ENCODE results near the gene FABP6.

Gene FABP6

DNA sequence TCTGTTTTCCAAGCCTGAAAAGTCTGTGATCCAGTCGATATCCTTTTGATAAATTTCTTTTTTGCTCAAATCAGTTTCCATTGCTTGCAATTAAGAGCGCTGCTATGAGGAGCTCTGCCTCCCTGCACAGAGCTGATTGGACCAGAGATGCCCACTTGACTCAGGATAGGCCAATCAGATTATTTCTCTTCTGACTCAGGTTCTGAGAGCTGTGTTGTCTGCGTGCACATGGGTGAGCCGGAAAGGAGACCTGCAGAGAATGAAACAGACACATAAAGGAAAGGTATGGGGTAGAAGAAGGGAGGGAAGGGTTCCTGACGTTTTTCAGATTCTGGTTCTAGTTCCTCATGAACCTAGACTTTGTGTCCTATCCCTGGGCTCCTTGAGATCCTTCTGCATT is 15.8 kb upstream of the FABP6 start:
- ATAC-seq, result peak; percentile 95
- TF ChIP-seq ZNF70 (CRISPR knock-in tag; IDR thresholded peaks at IDR 0.05) (no peak), BACH2 (CRISPR knock-in tag; IDR thresholded peaks at IDR 0.05; ENCODE audit: borderline replicate concordance) (no peak), PPARA (CRISPR knock-in tag; IDR thresholded peaks at IDR 0.05; ENCODE audit: borderline replicate concordance) (no peak)

DNA sequence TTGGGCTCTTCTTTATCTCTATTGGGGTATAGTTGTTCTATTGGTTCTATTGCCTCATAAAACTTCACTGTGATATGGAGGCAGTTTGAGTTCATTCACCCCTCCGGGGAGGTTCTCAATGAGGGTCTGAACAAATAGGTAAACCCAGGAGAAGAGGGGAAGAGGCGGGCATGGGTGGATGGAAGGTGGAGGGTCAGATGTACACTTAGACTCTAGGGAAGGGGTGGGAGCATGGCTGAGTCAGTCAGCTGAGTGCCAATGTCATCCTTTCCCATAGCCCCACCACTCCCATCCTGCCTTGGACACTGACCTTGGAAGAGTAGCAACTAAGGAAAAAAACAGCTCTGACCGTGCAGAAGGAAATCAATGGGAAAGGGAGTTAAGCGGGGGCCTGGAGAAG is 9.9 kb upstream of the FABP6 start:
- no peak for ATAC-seq
- TF ChIP-seq ARNTL (CRISPR knock-in tag; IDR thresholded peaks at IDR 0.05; ENCODE audit: borderline replicate concordance, low read depth) (no peak), ISL1 (CRISPR knock-in tag; IDR thresholded peaks at IDR 0.05) (no peak)

GRCh38 chr5:160221082-160221481 is 8.2 kb upstream of the FABP6 start:
- TF ChIP-seq, protein P1, sequence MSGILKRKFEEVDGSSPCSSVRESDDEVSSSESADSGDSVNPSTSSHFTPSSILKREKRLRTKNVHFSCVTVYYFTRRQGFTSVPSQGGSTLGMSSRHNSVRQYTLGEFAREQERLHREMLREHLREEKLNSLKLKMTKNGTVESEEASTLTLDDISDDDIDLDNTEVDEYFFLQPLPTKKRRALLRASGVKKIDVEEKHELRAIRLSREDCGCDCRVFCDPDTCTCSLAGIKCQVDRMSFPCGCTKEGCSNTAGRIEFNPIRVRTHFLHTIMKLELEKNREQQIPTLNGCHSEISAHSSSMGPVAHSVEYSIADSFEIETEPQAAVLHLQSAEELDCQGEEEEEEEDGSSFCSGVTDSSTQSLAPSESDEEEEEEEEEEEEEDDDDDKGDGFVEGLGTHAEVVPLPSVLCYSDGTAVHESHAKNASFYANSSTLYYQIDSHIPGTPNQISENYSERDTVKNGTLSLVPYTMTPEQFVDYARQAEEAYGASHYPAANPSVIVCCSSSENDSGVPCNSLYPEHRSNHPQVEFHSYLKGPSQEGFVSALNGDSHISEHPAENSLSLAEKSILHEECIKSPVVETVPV (CRISPR knock-in tag; IDR thresholded peaks at IDR 0.05), result no peak
- no peak for TF ChIP-seq BACH2 (CRISPR knock-in tag; IDR thresholded peaks at IDR 0.05; ENCODE audit: borderline replicate concordance)
- TF ChIP-seq ISL1 (CRISPR knock-in tag; IDR thresholded peaks at IDR 0.05), result no peak
- TF ChIP-seq ESRRG (CRISPR knock-in tag; IDR thresholded peaks at IDR 0.05), result no peak
- TF ChIP-seq, protein P2, sequence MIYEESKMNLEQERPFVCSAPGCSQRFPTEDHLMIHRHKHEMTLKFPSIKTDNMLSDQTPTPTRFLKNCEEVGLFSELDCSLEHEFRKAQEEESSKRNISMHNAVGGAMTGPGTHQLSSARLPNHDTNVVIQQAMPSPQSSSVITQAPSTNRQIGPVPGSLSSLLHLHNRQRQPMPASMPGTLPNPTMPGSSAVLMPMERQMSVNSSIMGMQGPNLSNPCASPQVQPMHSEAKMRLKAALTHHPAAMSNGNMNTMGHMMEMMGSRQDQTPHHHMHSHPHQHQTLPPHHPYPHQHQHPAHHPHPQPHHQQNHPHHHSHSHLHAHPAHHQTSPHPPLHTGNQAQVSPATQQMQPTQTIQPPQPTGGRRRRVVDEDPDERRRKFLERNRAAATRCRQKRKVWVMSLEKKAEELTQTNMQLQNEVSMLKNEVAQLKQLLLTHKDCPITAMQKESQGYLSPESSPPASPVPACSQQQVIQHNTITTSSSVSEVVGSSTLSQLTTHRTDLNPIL (CRISPR knock-in tag; IDR thresholded peaks at IDR 0.05; ENCODE audit: low read depth), result no peak
- TF ChIP-seq RARB (CRISPR knock-in tag; IDR thresholded peaks at IDR 0.05), result no peak
- no peak for TF ChIP-seq ZFP3 (CRISPR knock-in tag; IDR thresholded peaks at IDR 0.05)
- TF ChIP-seq PATZ1 (CRISPR knock-in tag; IDR thresholded peaks at IDR 0.05; ENCODE audit: borderline replicate concordance), result no peak
- no peak for TF ChIP-seq ZC3H10 (CRISPR knock-in tag; IDR thresholded peaks at IDR 0.05)
- TF ChIP-seq CSDC2 (CRISPR knock-in tag; IDR thresholded peaks at IDR 0.05), result no peak
- TF ChIP-seq ZNF565 (CRISPR knock-in tag; conservative IDR thresholded peaks at IDR 0.05; ENCODE audit: low read depth), result no peak
- TF ChIP-seq TSHZ2 (CRISPR knock-in tag; IDR thresholded peaks at IDR 0.05), result no peak
- no peak for TF ChIP-seq ZNF8 (CRISPR knock-in tag; IDR thresholded peaks at IDR 0.05)
- TF ChIP-seq OSR1 (CRISPR knock-in tag; IDR thresholded peaks at IDR 0.05), result no peak
- no peak for TF ChIP-seq ZFP30 (CRISPR knock-in tag; IDR thresholded peaks at IDR 0.05)
- TF ChIP-seq GLIS3 (CRISPR knock-in tag; IDR thresholded peaks at IDR 0.05), result no peak
- TF ChIP-seq ARNTL (CRISPR knock-in tag; IDR thresholded peaks at IDR 0.05; ENCODE audit: borderline replicate concordance, low read depth), result no peak
- TF ChIP-seq SNAI2 (CRISPR knock-in tag; IDR thresholded peaks at IDR 0.05), result no peak
- ATAC-seq, result no peak

DNA sequence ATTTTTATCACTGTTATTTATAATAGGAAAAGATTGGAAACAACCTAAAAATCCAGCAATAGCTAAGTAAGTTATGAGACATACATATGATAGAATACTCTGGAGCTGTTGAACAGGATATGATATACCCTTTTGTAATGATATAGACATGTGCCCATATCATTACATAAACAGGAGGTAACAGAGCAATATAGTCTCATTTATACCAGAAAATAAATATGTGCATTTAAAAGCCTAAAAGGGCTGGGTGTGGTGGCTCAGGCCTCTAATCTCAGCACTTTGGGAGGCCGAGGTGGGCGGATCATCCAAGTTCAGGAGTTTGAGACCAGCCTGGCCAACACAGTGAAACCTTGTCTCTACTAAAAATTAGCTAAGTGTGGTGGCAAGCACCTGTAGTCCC is 2.3 kb upstream of the FABP6 start:
- TF ChIP-seq ISL1 (CRISPR knock-in tag; IDR thresholded peaks at IDR 0.05), result no peak
- TF ChIP-seq TCF4 (CRISPR knock-in tag; IDR thresholded peaks at IDR 0.05; ENCODE audit: borderline replicate concordance), result no peak
- no peak for ATAC-seq

Data from SK-N-SH treated with all-trans-retinoic acid at 6 μM for 48 hours (cell line).